GM19463 (cell line): ENCODE data around the gene GMPR2.

Experiments
- ATAC-seq: cut with Tn5 transposase; IDR thresholded peaks from one replicate; pipeline ENCODE4 v1.9.1; 2021; ENCODE audit warnings: mild to moderate bottlenecking, moderate library complexity; ENCODE audit not compliant: unreplicated experiment

GMPR2 gene

GRCh38 chr14:24263848-24264247 lies 31.1 kb downstream of the GMPR2 start:
- ATAC-seq = no peak

GRCh38 chr14:24264298-24264697 lies 31.6 kb downstream of the GMPR2 start:
- ATAC-seq = no peak

GRCh38 chr14:24266344-24267244 lies 33.9 kb downstream of the GMPR2 start:
- no peak for ATAC-seq

GRCh38 chr14:24267516-24267915 lies 34.8 kb downstream of the GMPR2 start:
- ATAC-seq = no peak

GRCh38 chr14:24268225-24268624 lies 35.5 kb downstream of the GMPR2 start:
- ATAC-seq = no peak

GRCh38 chr14:24269368-24269767 lies 36.6 kb downstream of the GMPR2 start:
- no peak for ATAC-seq

- no peak for ATAC-seq
Observed at GRCh38 chr14:24269910-24270536, 37.3 kb downstream of the GMPR2 start.

GRCh38 chr14:24270537-24271133 lies 37.9 kb downstream of the GMPR2 start:
- ATAC-seq = no peak

- peak; percentile 83 for ATAC-seq
Observed at GRCh38 chr14:24271134-24271833, 38.6 kb downstream of the GMPR2 start, which contains the start of gene RABGGTA. Gene RABGGTA, minus strand, starts transcription at chr14:24271597. Its CDS starts 482 bp downstream, at chr14:24271115.

- ATAC-seq = no peak
Observed at GRCh38 chr14:24271834-24272263, 39.1 kb downstream of the GMPR2 start.

GRCh38 chr14:24272467-24272866 lies 39.7 kb downstream of the GMPR2 start:
- no peak for ATAC-seq

GRCh38 chr14:24273422-24273998 lies 40.8 kb downstream of the GMPR2 start:
- ATAC-seq = no peak

- peak; percentile 39 for ATAC-seq
Observed at GRCh38 chr14:24274101-24274543, 41.4 kb downstream of the GMPR2 start.

- ATAC-seq = no peak
Observed at GRCh38 chr14:24277071-24277470, 44.3 kb downstream of the GMPR2 start.

- ATAC-seq = no peak
Observed at GRCh38 chr14:24277606-24278321, 45.0 kb downstream of the GMPR2 start.

GRCh38 chr14:24278424-24278823 lies 45.7 kb downstream of the GMPR2 start:
- no peak for ATAC-seq

GRCh38 chr14:24279301-24280186 lies 46.8 kb downstream of the GMPR2 start:
- peak; percentile 79 for ATAC-seq

GRCh38 chr14:24280797-24281460 lies 48.2 kb downstream of the GMPR2 start:
- ATAC-seq = no peak
